WTC11 (cell line): ENCODE measurements around the gene GLIPR1.

Source experiments
- CREM ChIP-seq: sonication (generic); formaldehyde crosslinking; IDR thresholded peaks from 2 replicates; pipeline ENCODE4 v1.8.1; 2022; ENCODE audit warnings: mild to moderate bottlenecking, missing genetic modification reagents, moderate library complexity
- ELF4 ChIP-seq: sonication (generic); formaldehyde crosslinking; IDR thresholded peaks from 2 replicates; pipeline ENCODE4 v1.8.1; 2022; ENCODE audit warnings: low read depth, mild to moderate bottlenecking, moderate library complexity, missing genetic modification reagents
- ZNF423 ChIP-seq: fragments of 250-450 bp; sonication (Bioruptor Pico); IDR thresholded peaks from 2 replicates; pipeline ENCODE4 v2.1.2; 2022; ENCODE audit warnings: mild to moderate bottlenecking, moderate library complexity
- TF ChIP-seq, protein P1 (sequence below): fragments of 200-600 bp; IDR thresholded peaks from 2 replicates; pipeline ENCODE4 v1.8.0; 2022; ENCODE audit warnings: antibody characterized with exemption

DNA sequence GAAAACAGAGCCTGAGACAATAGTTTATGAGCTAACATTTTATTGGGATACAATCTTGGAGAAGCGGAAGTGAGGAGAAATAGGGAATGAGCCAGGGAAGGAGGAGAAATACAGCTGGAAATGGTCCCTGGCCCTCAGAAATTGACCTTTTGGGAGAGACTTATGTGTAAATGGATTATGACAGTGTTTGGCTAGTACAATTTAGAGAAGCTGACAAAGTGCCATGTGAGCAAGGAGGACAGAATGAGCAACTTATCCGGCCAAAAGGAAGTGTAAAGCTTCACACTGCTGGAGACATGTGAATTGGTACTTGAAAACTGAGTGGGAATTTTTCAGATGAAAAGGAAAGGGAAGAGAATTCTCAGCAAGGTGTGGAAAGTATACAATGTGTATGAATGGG, 2.9 kb downstream of the GLIPR1 start:
- TF ChIP-seq, protein P1, sequence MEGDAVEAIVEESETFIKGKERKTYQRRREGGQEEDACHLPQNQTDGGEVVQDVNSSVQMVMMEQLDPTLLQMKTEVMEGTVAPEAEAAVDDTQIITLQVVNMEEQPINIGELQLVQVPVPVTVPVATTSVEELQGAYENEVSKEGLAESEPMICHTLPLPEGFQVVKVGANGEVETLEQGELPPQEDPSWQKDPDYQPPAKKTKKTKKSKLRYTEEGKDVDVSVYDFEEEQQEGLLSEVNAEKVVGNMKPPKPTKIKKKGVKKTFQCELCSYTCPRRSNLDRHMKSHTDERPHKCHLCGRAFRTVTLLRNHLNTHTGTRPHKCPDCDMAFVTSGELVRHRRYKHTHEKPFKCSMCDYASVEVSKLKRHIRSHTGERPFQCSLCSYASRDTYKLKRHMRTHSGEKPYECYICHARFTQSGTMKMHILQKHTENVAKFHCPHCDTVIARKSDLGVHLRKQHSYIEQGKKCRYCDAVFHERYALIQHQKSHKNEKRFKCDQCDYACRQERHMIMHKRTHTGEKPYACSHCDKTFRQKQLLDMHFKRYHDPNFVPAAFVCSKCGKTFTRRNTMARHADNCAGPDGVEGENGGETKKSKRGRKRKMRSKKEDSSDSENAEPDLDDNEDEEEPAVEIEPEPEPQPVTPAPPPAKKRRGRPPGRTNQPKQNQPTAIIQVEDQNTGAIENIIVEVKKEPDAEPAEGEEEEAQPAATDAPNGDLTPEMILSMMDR: no peak
- TF ChIP-seq ZNF423 (CRISPR knock-in tag): no peak
- no peak for TF ChIP-seq CREM
- TF ChIP-seq ELF4 (CRISPR knock-in tag): no peak
